PC-3 (cell line): ENCODE data around the gene YIPF6.
"Not testable (repeated sequence)": the region's sequence is repeated elsewhere in the genome, so short reads cannot be mapped to it uniquely, and the experiment has no call there.

Experiments
- CTCF ChIP-seq: fragments of 300-600 bp; sonication (generic); conservative IDR thresholded peaks from 2 replicates; pipeline ENCODE4 v1.5.1; 2017; ENCODE audit warnings: antibody characterized with exemption, low read depth, mild to moderate bottlenecking, low read length
- EZH2 ChIP-seq: fragments of 300-600 bp; sonication (generic); IDR thresholded peaks from one replicate; pipeline ENCODE4 v1.6.1; 2017; ENCODE audit warnings: antibody characterized with exemption, mild to moderate bottlenecking, low read length; ENCODE audit not compliant: unreplicated experiment
- EZH2phosphoT487 ChIP-seq: fragments of 300-600 bp; sonication (generic); IDR thresholded peaks from 2 replicates; pipeline ENCODE4 v1.6.1; 2018; ENCODE audit warnings: mild to moderate bottlenecking, antibody characterized with exemption, low read length, borderline replicate concordance

GRCh38 chrX:68557126-68557525 lies 58.3 kb downstream of the YIPF6 start:
- TF ChIP-seq CTCF, EZH2, EZH2phosphoT487: not testable (repeated sequence)
